ENCODE measurements around the gene ARHGAP23. TPM values are rescaled to one million over a fixed set of nuclear protein-coding genes. Genes with fewer than 3 reads are reported as not detected.

Gene ARHGAP23
- total and polyA plus RNA-seq, 2 experiments from 2014 or later: 21.4 to 150 TPM

- TF ChIP-seq ZNF462 (CRISPR knock-in tag; IDR thresholded peaks at IDR 0.05): no peak
These were observed 22.6 kb upstream of the ARHGAP23 start (continued) for GRCh38 chr17:38405654-38406053.

- DNase-seq (ENCODE audit: low spot score): no peak
These were observed 18.1 kb upstream of the ARHGAP23 start for GRCh38 chr17:38410201-38410600.

More at GRCh38 chr17:38410201-38410600, 18.1 kb upstream of the ARHGAP23 start:
- TF ChIP-seq REST (IDR thresholded peaks at IDR 0.05; ENCODE audit: unreplicated experiment) (no peak), JUNB (IDR thresholded peaks at IDR 0.05; ENCODE audit: unreplicated experiment) (no peak), ZNF462 (CRISPR knock-in tag; IDR thresholded peaks at IDR 0.05) (no peak)
- ATAC-seq: no peak
- Histone ChIP-seq H3K36me3 (ENCODE audit: insufficient read depth) (no peaks in the 10 kb centered on the region), H3K9me2 (ENCODE audit: insufficient read depth) (no peaks in the 10 kb centered on the region), H3K27ac (ENCODE audit: low read depth) (no peak overlapping the region), H3K4me2 (no peak overlapping the region), H3K27me3 (ENCODE audit: insufficient read depth) (no peaks in the 10 kb centered on the region), H3F3A (replicated peaks; ENCODE audit: low read depth) (peaks cover 17% of the 10 kb centered on the region), H3K79me2 (replicated peaks; ENCODE audit: insufficient read depth) (no peaks in the 10 kb centered on the region), H4K20me1 (replicated peaks; ENCODE audit: insufficient read depth) (no peaks in the 10 kb centered on the region), H2AFZ (no peak overlapping the region), H3K4me3 (no peak overlapping the region), H3K4me1 (ENCODE audit: insufficient read depth) (peaks cover 13% of the 10 kb centered on the region)
- H3K4me3 Mint-ChIP-seq: no peak overlapping the region
- peaks cover 21% of the 10 kb centered on the region for H3K27me3 Mint-ChIP-seq (ENCODE audit: insufficient read depth, low read depth, poor library complexity)
- H3K27ac Mint-ChIP-seq: no peak overlapping the region
- H3K4me1 Mint-ChIP-seq: peaks cover 40% of the 10 kb centered on the region
- H3K36me3 Mint-ChIP-seq (ENCODE audit: low read depth): no peaks in the 10 kb centered on the region; the same call in 1 of the 3 replicates
- H3K9me3 Mint-ChIP-seq: no peaks in the 10 kb centered on the region

Measured in GM23338 (cell line).